Progenitor cell of endocrine pancreas (in vitro differentiated cells): Measurements from ENCODE around the gene CD27. TPM values are rescaled to one million over a fixed set of nuclear protein-coding genes. Genes with fewer than 3 reads are reported as not detected.
A peak's percentile ranks its signal among the peaks of the same experiment; 100 is the strongest.
"Not testable (repeated sequence)": the region's sequence is repeated elsewhere in the genome, so short reads cannot be mapped to it uniquely, and the experiment has no call there.

Experiments
- DNase-seq: peaks from one replicate; pipeline ENCODE4 v3.0.0; 2021; ENCODE audit warnings: low spot score; ENCODE audit not compliant: unreplicated experiment
- H3K27ac Mint-ChIP-seq: 2 replicates; pipeline ENCODE4 v1.8.0; 2021; ENCODE audit warnings: mild to moderate bottlenecking, moderate library complexity, mixed read lengths
- H3K27me3 Mint-ChIP-seq: 2 replicates; pipeline ENCODE4 v1.8.0; 2021; ENCODE audit warnings: mixed read lengths
- H3K36me3 Mint-ChIP-seq: 2 replicates; pipeline ENCODE4 v1.8.0; 2022; ENCODE audit warnings: mixed read lengths; ENCODE audit not compliant: insufficient read depth
- H3K4me1 Mint-ChIP-seq: 2 replicates; pipeline ENCODE4 v1.8.0; 2021; ENCODE audit warnings: low read depth, mixed read lengths
- H3K4me3 Mint-ChIP-seq: 2 replicates; pipeline ENCODE4 v1.8.0; 2021; ENCODE audit warnings: low read depth, mild to moderate bottlenecking, moderate library complexity, mixed read lengths
- H3K9me3 Mint-ChIP-seq: 2 replicates; pipeline ENCODE4 v1.8.0; 2021; ENCODE audit warnings: low read depth, mixed read lengths
- CTCF ChIP-seq: fragments of 200-600 bp; sonication (generic); IDR thresholded peaks from one replicate; pipeline ENCODE4 v1.5.0; 2021; ENCODE audit warnings: antibody characterized with exemption, mild to moderate bottlenecking; ENCODE audit not compliant: unreplicated experiment
- total RNA-seq: library from RNA; stranded (reverse); gene quantifications from 2 replicates; pipeline ENCODE4 v1.2.1, GENCODE V29; 2021

CD27 gene
- total RNA-seq, 1 donor from 2014 or later = not detected

- H3K4me1 Mint-ChIP-seq = peaks cover 7% of the 10 kb centered on the region
- H3K9me3 Mint-ChIP-seq = no peaks in the 10 kb centered on the region
- peak overlapping the region; percentile 4 for H3K4me3 Mint-ChIP-seq
- H3K27me3 Mint-ChIP-seq = peaks cover 43% of the 10 kb centered on the region
- peaks cover 3% of the 10 kb centered on the region for H3K36me3 Mint-ChIP-seq
- no peak overlapping the region for H3K27ac Mint-ChIP-seq
- no peak for DNase-seq
- TF ChIP-seq CTCF = no peak
These were observed 24.3 kb downstream of the CD27 start for GRCh38 chr12:6469092-6469491.

- peak overlapping the region; percentile 80 for H3K4me3 Mint-ChIP-seq
- peaks cover 9% of the 10 kb centered on the region for H3K4me1 Mint-ChIP-seq
- H3K36me3 Mint-ChIP-seq = no peaks in the 10 kb centered on the region
- no peak overlapping the region for H3K27ac Mint-ChIP-seq
- peaks cover 44% of the 10 kb centered on the region for H3K27me3 Mint-ChIP-seq
- no peaks in the 10 kb centered on the region for H3K9me3 Mint-ChIP-seq
- no peak for DNase-seq
- peak; percentile 5 for TF ChIP-seq CTCF
These were observed 25.0 kb downstream of the CD27 start for GRCh38 chr12:6469609-6470374.

GRCh38 chr12:6470375-6471163 is 25.8 kb downstream of the CD27 start, which contains the start of gene VAMP1:
TSS of gene VAMP1 (minus strand) at chr12:6470677. CDS start at chr12:6470531, 146 bp downstream.
- H3K36me3 Mint-ChIP-seq = no peaks in the 10 kb centered on the region
- peak within 1 kb of the TSS; percentile 94 for H3K27ac Mint-ChIP-seq
- H3K9me3 Mint-ChIP-seq = no peaks in the 10 kb centered on the region
- peaks cover 12% of the 10 kb centered on the region for H3K4me1 Mint-ChIP-seq
- TF ChIP-seq CTCF = peak; percentile 4
- H3K4me3 Mint-ChIP-seq = peak within 1 kb of the TSS; percentile 80
- peak; percentile 97 for DNase-seq
- peaks cover 43% of the 10 kb centered on the region for H3K27me3 Mint-ChIP-seq

GRCh38 chr12:6471989-6472360 is 27.2 kb downstream of the CD27 start:
- H3K36me3 Mint-ChIP-seq = peaks cover 2% of the 10 kb centered on the region
- H3K4me1 Mint-ChIP-seq = peaks cover 12% of the 10 kb centered on the region
- H3K27ac Mint-ChIP-seq = no peak overlapping the region
- no peak for TF ChIP-seq CTCF
- H3K9me3 Mint-ChIP-seq = peaks cover 4% of the 10 kb centered on the region
- DNase-seq = no peak
- no peak overlapping the region for H3K4me3 Mint-ChIP-seq
- H3K27me3 Mint-ChIP-seq = peaks cover 40% of the 10 kb centered on the region

GRCh38 chr12:6472491-6472890 is 27.7 kb downstream of the CD27 start:
- H3K9me3 Mint-ChIP-seq = peaks cover 4% of the 10 kb centered on the region
- H3K27me3 Mint-ChIP-seq = peaks cover 36% of the 10 kb centered on the region
- DNase-seq = no peak
- no peak overlapping the region for H3K27ac Mint-ChIP-seq
- peaks cover 2% of the 10 kb centered on the region for H3K36me3 Mint-ChIP-seq
- peaks cover 12% of the 10 kb centered on the region for H3K4me1 Mint-ChIP-seq
- no peak for TF ChIP-seq CTCF
- no peak overlapping the region for H3K4me3 Mint-ChIP-seq

- H3K4me3 Mint-ChIP-seq, H3K4me1 Mint-ChIP-seq, H3K36me3 Mint-ChIP-seq, H3K27ac Mint-ChIP-seq, DNase-seq, H3K9me3 Mint-ChIP-seq: not testable (repeated sequence)
- peaks cover 28% of the 10 kb centered on the region for H3K27me3 Mint-ChIP-seq
These were observed 30.6 kb downstream of the CD27 start for GRCh38 chr12:6475233-6475975.
